Parathyroid adenoma (tissue), 2 donors: ENCODE measurements around the gene CCDC92.

Source experiments
- H2AFZ ChIP-seq: fragments of 300-600 bp; sonication (generic); one replicate; pipeline ENCODE4 v1.7.0; 2017; ENCODE audit warnings: antibody characterized with exemption, mild to moderate bottlenecking
- H3K27ac ChIP-seq: fragments of 300-600 bp; sonication (generic); one replicate; pipeline ENCODE4 v1.7.0; 2017
- H3K27me3 ChIP-seq: fragments of 300-600 bp; sonication (generic); one replicate; pipeline ENCODE4 v1.7.0; 2017; ENCODE audit warnings: low read length; ENCODE audit not compliant: control insufficient read depth, insufficient read depth
- H3K36me3 ChIP-seq: fragments of 300-600 bp; sonication (generic); one replicate; pipeline ENCODE4 v1.7.0; 2017; ENCODE audit warnings: low read length; ENCODE audit not compliant: control insufficient read depth, insufficient read depth
- H3K4me1 ChIP-seq: fragments of 300-600 bp; sonication (generic); one replicate; pipeline ENCODE4 v1.7.0; 2017; ENCODE audit warnings: control low read depth
- H3K4me2 ChIP-seq: fragments of 300-600 bp; sonication (generic); one replicate; pipeline ENCODE4 v1.7.0; 2017; ENCODE audit warnings: low read length
- H3K4me3 ChIP-seq: fragments of 300-600 bp; sonication (generic); one replicate; pipeline ENCODE4 v1.7.0; 2017; ENCODE audit warnings: low read depth, low read length
- H3K79me2 ChIP-seq: fragments of 300-600 bp; sonication (generic); one replicate; pipeline ENCODE4 v1.7.0; 2017; ENCODE audit warnings: control low read depth
- H3K9ac ChIP-seq: fragments of 300-600 bp; sonication (generic); one replicate; pipeline ENCODE4 v1.7.0; 2017; ENCODE audit warnings: mild to moderate bottlenecking
- H3K9me3 ChIP-seq: fragments of 300-600 bp; sonication (generic); one replicate; pipeline ENCODE4 v1.7.0; 2017; ENCODE audit warnings: low read length; ENCODE audit not compliant: control insufficient read depth
- TF ChIP-seq, protein P1 (sequence below): fragments of 300-600 bp; sonication (generic); IDR thresholded peaks from one replicate; pipeline ENCODE4 v1.7.0; 2017; ENCODE audit warnings: antibody characterized with exemption, mild to moderate bottlenecking
- donor health status: primary hyperparathyroidism.

Gene CCDC92

GRCh38 chr12:123973552-123974341 is 1.1 kb upstream of the CCDC92 start:
- TF ChIP-seq, protein P1, sequence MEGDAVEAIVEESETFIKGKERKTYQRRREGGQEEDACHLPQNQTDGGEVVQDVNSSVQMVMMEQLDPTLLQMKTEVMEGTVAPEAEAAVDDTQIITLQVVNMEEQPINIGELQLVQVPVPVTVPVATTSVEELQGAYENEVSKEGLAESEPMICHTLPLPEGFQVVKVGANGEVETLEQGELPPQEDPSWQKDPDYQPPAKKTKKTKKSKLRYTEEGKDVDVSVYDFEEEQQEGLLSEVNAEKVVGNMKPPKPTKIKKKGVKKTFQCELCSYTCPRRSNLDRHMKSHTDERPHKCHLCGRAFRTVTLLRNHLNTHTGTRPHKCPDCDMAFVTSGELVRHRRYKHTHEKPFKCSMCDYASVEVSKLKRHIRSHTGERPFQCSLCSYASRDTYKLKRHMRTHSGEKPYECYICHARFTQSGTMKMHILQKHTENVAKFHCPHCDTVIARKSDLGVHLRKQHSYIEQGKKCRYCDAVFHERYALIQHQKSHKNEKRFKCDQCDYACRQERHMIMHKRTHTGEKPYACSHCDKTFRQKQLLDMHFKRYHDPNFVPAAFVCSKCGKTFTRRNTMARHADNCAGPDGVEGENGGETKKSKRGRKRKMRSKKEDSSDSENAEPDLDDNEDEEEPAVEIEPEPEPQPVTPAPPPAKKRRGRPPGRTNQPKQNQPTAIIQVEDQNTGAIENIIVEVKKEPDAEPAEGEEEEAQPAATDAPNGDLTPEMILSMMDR: no peak
- Histone ChIP-seq H3K79me2 (peaks cover 31% of the 10 kb centered on the region), H3K9ac (no peak overlapping the region), H3K4me2 (peak overlapping the region; percentile 75), H3K27ac (peak overlapping the region; percentile 73), H3K27me3 (no peaks in the 10 kb centered on the region), H3K9me3 (no peaks in the 10 kb centered on the region), H2AFZ (peak overlapping the region; percentile 71), H3K4me3 (peak overlapping the region; percentile 64), H3K4me1 (peaks cover 18% of the 10 kb centered on the region), H3K36me3 (no peaks in the 10 kb centered on the region)

GRCh38 chr12:123971770-123972456 is 718 bp downstream of the CCDC92 start:
- H3K27ac ChIP-seq: peak overlapping the region; percentile 89
- H3K4me2 ChIP-seq: peak overlapping the region; percentile 70
- peak overlapping the region; percentile 58 for H3K9ac ChIP-seq
- peaks cover 22% of the 10 kb centered on the region for H3K79me2 ChIP-seq
- peaks cover 19% of the 10 kb centered on the region for H3K4me1 ChIP-seq
- TF ChIP-seq, protein P1: no peak
- peak overlapping the region; percentile 89 for H2AFZ ChIP-seq
- H3K9me3 ChIP-seq: no peaks in the 10 kb centered on the region
- no peaks in the 10 kb centered on the region for H3K27me3 ChIP-seq
- H3K36me3 ChIP-seq: no peaks in the 10 kb centered on the region
- H3K4me3 ChIP-seq: peak overlapping the region; percentile 65

- peak overlapping the region; percentile 89 for H3K27ac ChIP-seq
Observed at GRCh38 chr12:123971449-123971769, 1.2 kb downstream of the CCDC92 start.

GRCh38 chr12:123967121-123967586 is 5.5 kb downstream of the CCDC92 start:
- Histone ChIP-seq H3K4me1 (peaks cover 18% of the 10 kb centered on the region), H3K27ac (no peak overlapping the region)

More at GRCh38 chr12:123971449-123971769, 1.2 kb downstream of the CCDC92 start:
- Histone ChIP-seq H3K4me2 (peak overlapping the region; percentile 70), H3K4me1 (peaks cover 19% of the 10 kb centered on the region), H3K79me2 (peaks cover 18% of the 10 kb centered on the region), H3K36me3 (no peaks in the 10 kb centered on the region), H3K4me3 (peak overlapping the region; percentile 65), H3K9me3 (no peaks in the 10 kb centered on the region), H3K9ac (peak overlapping the region; percentile 58), H2AFZ (peak overlapping the region; percentile 89), H3K27me3 (no peaks in the 10 kb centered on the region)
- TF ChIP-seq, protein P1: no peak

More at GRCh38 chr12:123967121-123967586, 5.5 kb downstream of the CCDC92 start:
- Histone ChIP-seq H2AFZ (no peak overlapping the region), H3K36me3 (no peaks in the 10 kb centered on the region), H3K79me2 (peaks cover 12% of the 10 kb centered on the region), H3K4me2 (no peak overlapping the region), H3K4me3 (no peak overlapping the region), H3K9ac (no peak overlapping the region), H3K9me3 (no peaks in the 10 kb centered on the region), H3K27me3 (no peaks in the 10 kb centered on the region)
- TF ChIP-seq, protein P1: no peak
